GM19395 (cell line): ENCODE measurements around the gene CDC42BPB.

Experiments used
- ATAC-seq: cut with Tn5 transposase; IDR thresholded peaks from one replicate; pipeline ENCODE4 v1.9.1; 2021; ENCODE audit warnings: mild to moderate bottlenecking, moderate library complexity; ENCODE audit not compliant: unreplicated experiment

Gene CDC42BPB

DNA sequence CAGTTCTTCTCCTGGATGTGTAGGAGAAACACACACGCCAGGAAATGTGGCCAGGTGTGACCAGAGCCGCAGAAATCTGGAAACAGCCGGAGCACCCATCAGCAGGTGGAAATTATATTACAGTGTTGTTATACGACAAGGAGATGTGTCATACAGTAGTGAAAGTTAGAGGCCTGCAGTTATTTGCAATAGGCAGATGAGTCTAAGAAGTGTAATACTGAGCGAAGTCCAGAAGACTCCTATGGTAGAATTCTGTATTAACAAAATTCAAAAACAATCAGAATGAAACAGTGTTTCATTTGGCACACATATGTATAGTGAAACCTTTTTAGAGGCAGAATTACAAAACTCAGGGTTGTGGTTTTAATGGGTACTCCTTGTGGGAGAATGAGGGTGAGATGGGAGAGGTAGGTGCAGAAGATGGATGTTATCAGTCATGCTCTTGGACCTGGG, 174.2 kb downstream of the CDC42BPB start:
- no peak for ATAC-seq
